NCI-H1048 (cell line): Measurements from ENCODE around the gene SNX25.
"Not testable (repeated sequence)": the region's sequence is repeated elsewhere in the genome, so short reads cannot be mapped to it uniquely, and the experiment has no call there.

ENCODE experiments used
- DNase-seq: peaks from one replicate; lab custom pipeline; 2025; lab: John Stamatoyannopoulos, UW

SNX25 gene

DNA sequence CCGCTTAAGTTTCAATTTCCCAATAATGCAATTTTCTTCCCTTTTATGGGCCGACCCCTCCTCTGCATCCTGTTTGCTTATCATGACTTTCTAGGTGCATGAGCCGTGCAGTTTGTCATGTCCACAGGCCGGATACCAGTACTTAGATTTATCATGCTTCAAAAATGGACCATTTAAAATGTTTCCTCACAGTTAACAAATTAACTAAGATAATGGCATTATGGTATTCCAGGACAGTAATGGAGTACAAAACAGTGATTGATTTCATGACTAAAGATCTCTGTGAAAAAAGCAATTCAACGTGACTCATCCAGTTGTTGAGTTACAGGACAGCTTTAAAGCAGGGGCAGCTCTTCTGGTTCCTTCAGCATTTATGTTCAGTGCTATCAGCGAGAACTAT lies 23.0 kb downstream of the SNX25 start:
- DNase-seq: no peak

DNA sequence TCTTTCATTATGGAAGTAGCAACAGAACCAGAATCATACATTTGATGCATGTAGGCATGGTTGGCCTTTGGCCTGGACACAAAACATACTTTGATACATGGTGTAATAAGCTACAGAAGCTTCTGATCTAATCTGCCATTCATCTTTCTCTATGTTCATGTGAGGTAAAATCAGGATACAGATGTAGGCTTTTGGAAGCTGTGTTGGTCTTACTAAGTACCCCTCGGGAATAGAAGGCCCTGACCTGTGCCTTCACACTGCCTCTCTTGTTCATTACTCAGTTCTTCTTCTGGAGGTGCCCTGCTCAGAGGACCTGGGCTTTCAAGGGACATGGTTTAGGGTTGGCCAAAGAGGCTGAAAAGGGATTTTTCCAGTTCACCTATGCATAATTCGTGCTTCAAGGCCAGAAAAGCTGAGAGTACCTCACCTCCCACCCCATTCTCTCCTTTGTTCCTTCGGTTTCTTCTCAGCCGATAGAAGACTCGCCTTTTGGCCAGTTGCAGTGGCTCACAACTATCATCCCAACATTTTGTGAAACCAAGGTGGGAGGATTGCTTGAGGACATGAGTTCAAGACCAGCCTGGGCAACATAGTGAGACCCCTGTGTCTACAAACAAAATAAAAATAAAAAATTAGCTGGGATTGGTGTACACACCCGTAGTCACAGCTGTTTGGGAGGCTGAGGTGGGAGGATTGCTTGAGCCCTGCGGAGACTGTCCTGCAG lies 25.9 kb downstream of the SNX25 start:
- DNase-seq: no peak

DNA sequence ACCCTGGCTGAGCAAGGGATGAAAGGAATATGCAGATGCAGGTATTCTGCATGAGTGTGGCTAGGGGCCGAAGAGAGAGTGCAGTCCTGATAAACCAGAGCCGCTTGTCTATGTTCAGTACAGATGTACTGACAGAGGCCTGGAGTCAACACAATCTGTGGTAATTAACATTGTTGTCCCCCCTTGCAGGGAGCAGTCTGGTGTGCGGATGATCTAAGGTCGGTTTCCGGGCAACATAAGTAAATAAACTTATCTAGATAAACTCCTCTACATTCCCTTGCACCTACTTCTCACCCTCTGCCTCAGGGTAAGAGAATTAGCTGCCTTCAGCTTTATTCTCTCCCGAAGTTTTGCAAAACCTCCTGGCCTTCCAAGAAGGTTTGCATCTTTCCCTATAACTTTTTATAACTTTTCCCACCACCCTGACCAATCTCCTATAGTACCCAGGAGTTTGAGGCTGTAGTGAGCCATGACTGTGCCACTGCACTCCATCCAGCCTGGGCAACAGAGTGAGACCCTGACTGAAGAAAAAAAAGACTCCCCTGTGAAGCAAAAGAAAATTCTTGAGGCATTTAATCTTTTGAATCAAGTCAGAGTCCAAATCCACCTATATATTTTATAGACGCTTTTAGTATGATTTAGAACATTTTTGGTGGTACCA lies 26.6 kb downstream of the SNX25 start:
- no peak for DNase-seq

DNA sequence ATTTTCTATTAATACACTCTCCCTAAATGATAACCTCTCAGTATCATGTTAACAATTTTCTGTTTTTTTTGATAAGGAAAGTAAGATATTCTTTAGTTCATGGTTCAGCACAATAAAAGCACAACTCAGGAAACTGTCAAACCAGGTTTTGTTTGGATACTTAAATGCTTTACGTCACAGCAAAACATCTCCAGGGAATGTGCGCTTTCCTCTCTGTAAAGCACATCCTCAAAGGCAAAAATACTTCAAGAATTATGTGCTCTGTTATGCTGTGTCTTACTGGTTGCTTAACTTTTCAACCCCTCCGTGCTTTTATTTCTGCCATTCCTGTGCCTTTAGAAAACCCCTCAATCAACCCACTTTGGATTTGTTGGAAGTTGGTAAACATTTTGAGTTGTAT lies 27.8 kb downstream of the SNX25 start:
- no peak for DNase-seq

DNA sequence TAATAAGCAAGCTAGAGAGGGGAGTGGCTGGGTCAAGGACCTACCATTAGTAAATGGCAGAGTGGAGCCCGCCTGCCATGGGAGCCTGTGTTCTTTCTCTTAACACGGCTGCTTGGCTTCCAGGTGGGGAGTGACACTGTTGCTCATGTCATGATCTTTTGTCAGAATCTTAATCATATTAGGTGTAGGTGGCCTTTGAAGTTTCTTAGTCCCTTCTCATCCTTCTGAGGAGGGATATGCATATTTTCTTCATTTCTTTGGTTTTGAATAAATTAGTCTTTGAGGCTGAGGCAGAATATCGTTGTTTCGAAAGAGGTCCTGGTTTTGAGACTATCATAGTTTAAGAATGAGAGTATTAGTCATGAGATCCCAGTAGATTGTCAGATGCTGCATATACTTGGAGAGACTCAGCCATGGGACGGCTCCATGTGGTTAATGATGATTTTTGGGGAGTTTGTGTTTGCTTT lies 28.9 kb downstream of the SNX25 start:
- DNase-seq: no peak

DNA sequence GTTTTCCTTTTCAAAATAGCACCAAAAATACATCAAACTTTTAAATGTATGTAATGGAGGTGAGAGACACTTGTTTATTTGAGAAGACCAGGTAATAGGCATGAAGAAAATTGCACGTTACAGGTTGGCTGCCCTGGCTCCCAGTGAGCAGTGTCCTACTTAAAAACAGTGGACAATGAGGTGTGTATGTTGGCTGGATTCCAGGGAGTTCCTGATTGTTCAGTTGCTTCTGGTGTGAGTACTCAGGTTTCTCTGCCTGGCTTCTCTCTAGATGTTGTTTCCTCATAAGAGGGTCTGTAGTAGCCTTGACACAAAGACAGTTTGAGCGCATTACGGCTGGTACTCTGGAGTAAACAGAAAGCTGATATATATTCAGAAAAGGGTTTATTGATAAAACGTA lies 29.4 kb downstream of the SNX25 start:
- no peak for DNase-seq

DNA sequence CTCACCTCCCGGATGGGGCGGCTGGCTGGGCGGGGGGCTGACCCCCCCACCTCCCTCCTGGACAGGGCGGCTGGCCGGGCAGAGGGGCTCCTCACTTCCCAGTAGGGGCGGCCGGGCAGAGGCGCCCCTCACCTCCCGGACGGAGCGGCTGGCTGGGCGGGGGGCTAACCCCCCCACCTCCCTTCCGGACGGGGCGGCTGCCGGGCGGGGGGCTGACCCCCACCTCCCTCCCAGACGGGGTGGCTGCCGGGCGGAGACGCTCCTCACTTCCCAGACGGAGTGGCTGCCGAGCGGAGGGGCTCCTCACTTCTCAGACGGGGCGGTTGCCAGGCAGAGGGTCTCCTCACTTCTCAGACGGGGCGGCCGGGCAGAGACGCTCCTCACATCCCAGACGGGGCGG lies 31.1 kb downstream of the SNX25 start:
- DNase-seq: not testable (repeated sequence)

DNA sequence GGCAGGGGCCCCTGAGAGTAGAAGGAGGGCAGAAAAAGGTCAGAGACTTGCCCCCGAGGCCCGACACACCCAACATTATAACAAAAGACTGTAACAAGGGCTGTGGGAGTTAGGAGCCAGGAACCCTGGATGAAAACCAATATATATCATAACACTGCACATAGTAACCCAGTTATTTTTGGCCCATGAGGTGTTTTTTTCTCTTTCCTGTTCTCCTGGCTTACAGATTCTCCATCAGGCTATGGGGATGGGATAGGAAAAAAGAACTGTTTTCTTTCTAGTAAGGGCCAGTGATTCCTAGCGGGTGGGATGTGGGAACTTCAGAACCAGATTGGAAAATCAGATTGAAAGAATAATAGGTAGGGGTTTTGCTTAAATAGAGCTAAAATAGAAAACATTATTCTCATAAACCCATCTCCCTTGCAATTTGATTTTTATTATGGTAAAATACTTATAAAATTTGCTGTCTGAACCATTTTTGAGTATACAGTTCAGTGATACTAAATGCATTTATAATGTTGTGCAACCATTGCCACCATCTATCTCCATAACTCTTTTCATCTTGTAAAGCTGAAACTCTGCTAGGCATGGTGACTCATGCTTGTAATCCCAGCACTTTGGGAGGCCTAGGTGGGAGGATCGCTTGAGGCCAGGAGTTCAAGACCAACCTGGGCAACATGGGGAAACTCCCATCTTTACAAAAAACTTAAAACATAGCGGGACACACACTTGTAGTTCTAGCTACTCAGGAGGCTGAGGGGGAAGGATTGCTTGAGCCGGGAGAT lies 33.5 kb downstream of the SNX25 start:
- DNase-seq: no peak

DNA sequence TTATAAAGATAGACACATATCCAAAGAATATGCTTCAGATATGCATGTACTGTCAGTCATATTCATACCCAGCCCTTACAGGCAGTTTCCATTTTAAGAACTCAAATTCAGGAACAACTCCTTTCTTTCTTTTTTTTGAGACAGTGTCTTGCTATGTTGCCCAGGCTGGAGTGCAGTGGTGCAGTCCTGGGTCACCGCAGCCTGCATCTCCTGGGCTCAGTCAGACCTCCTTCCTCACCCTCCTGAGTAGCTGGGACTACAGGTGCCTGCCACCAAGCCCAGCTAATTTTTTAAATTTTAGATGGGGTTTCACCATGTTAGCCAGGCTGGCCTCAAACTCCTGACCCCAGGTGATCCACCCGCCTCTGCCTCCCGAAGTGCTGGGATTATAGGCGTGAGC lies 34.5 kb downstream of the SNX25 start:
- DNase-seq: no peak

DNA sequence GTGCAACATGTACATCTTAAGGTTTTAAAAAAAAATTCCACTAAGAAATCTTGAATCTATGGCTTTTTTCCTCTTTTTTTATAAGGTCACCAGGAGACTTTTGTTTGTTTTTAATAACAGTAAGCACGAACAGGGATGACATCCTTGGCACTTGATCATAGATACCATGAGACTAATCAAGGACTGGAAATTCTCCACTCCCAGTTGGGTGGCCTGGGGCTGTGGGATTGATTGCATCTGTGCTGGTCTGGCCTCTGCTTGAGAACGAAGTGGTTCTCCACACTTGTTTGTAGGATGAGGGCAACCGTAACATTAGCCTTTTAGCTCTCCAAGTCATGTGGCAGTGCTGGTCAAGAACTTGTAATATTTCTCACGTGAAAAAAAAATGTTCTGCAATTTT lies 35.4 kb downstream of the SNX25 start:
- DNase-seq: no peak

DNA sequence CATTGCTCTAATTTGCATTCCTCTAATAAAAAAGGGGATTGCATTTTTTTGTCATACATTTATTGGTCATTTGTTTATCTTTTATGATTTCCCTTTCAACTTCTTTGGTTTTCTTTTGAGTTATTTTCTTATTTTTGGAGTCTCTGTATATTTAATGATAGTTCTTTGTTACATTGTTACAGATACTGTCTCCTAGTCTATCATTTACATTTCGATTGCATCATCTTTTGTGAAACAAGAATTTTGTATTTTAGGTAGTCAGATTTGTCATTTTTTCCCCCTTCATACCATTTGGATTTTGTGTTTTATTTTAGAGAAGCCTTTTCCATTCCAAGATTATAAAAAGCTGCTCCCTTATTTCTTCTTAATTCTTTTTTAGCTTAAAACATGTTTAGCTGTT lies 37.1 kb downstream of the SNX25 start:
- no peak for DNase-seq

DNA sequence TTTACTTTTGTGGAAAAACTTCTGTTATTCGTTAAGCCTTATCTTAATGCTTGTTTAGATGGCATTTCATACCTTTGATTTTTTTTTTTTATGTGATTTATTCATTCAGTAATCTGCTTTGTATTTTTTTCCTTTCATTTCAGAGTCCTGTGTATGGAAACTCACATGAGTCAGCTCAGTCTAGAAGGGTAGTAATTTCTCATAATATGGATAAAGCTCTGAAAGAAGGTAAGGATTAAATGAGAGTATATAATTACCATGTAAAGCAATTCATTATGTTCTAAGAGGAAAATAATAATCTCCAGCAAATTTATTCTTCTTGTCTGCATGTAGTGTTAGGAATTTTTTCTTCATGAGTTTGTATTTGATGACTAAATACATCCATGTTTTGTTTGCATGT lies 37.8 kb downstream of the SNX25 start:
- no peak for DNase-seq

DNA sequence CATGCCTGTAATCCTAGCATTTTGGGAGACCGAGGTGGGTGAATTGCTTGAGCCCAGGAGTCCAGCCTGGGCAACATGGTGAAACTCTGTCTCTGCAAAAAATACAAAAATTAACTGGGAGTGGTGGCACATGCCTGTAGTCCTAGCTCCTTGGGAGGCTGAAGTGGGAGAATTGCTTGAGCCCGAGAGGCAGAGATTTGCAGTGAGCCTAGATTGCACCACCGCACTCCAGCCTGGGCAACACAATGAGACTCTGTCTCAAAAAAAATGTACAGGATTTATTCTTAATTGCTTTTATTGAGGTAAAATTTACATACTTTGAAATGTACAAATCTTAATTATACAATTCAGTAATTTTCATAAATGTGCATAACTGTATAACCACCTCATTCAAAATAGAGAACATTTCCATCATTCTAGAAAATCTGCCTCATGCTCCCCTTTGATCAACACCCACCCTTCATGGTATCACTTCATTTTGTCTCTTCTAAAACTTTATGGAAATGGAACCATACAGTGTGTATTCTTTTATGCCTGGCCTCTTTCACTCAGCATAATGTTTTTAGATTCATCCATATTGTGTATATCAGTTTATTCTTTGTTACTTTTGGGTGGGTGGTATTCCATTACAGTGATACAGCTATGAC lies 39.1 kb downstream of the SNX25 start:
- DNase-seq: no peak

DNA sequence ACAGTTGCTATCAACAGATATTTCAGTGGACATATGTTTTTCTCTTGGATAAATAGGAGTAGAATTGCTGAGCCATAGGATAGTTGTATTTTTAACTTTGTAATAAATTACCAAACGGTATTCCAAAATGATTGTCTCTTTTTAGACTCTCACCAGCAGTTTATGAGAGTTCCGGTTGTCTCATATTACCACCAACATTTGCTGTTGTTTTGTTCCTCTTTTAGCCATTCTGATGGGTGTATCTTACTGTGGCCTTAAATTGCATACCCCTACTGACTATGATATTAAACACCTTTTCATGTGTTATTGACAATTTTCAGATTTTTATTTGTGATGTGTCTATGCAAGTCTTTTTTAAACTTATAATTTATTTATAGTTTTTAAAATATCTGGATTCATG lies 39.7 kb downstream of the SNX25 start:
- DNase-seq: no peak

DNA sequence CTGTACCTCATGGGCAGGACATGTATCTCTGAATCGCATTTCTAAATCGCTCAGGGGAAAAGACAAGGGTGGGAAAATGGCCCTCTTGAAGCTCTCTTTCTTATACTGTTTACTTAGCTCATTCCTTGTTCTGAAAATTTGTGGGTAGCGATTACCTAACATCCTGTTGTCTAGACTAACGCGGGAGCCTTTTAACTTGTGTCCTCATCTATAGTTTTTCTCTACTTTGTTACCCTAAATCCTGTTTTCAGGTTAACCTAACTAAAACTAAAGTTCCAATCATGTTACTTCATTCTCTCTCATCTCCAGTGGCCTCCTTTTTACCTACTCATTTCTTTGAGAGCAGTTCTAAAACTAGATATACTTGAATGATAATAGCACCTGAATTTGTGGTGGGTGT lies 45.0 kb downstream of the SNX25 start:
- DNase-seq: no peak

DNA sequence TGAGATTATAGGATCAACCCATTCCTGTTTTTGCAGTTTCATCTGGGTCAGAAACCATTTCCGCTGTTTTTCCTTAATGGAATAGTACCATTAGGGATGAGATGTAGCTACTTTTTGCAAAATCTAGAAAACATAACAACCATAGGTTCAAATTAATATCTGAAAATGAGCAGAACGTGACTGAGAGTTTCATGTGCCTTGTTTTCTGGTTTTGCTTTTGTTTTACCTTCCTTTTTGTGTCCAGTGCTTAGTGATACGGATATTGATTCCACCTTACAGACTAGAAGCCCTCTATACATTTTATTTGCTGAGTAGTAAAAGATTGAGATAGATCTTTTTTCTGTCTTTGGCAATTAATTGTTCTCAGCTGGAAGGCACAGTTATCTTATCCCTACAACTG lies 46.5 kb downstream of the SNX25 start:
- DNase-seq: no peak

DNA sequence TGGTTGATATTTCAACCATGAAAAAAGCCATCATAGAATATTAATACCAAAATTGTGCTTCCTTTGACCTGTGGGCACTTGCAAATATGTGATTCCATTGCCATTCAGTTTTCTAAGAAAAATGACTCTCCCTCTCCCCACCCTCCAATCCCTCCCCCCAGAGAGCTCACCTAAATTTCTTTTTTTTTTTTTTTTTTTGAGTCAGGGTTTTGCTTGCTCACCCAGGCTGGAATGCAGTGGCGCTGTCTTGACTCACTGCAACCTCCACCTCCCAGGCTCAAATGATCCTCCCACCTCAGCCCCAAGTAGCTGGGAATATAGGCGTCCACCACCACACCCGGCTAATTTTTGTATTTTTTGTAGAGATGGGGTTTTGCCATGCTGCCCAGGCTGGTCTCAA lies 47.0 kb downstream of the SNX25 start:
- DNase-seq: no peak

DNA sequence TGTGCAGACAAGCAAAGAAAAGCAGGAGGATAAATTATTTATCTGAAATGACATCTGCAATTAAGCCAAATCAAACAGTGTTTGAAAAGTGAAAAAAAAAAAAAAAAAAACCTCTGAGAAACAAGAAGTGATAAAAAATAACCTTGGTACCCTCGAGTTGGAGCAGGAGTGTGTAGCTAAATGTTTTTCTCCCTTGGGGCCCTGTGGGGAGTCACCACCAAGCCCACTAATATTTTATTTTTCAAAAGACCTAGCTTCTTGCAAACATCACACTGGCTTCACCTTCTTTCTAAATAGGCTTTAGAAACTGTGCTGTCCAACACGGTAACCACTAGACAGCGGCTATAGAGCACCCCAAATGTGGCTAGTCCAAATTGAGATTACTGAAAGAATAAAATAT lies 47.7 kb downstream of the SNX25 start:
- no peak for DNase-seq

DNA sequence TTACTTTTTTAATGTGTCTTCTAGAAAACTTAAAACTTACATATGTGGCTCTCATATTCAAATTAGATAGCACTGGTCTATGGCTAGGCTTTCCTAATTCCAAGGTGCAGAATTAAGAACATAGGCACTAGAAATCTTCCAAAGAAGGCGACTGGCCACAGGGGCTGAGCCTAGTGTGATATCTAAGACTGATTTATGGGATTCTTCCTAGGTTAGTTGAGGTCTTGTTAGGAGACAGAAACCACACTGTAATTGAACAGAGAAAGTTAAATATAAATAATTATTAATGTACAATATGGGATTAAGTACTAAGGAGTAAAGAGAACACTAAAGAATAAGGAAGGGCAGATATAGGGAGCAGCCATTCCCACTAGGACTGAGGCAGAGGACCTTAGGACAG lies 48.3 kb downstream of the SNX25 start:
- no peak for DNase-seq

DNA sequence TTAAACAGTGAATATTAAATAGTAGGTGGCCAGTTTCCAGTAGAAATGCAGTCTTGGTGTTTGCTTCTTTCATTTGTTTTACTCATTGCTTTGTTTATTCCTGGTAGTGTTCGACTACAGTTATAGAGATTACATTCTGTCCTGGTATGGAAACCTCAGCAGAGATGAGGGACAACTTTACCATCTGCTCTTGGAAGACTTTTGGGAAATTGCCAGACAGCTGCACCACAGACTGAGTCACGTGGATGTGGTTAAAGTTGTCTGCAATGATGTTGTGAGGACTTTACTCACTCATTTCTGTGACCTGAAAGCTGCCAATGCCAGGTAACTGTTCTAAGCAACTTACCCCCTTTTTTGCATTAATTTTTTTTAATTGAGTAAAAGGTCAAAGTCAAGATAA lies 49.3 kb downstream of the SNX25 start:
- not testable (repeated sequence) for DNase-seq

DNA sequence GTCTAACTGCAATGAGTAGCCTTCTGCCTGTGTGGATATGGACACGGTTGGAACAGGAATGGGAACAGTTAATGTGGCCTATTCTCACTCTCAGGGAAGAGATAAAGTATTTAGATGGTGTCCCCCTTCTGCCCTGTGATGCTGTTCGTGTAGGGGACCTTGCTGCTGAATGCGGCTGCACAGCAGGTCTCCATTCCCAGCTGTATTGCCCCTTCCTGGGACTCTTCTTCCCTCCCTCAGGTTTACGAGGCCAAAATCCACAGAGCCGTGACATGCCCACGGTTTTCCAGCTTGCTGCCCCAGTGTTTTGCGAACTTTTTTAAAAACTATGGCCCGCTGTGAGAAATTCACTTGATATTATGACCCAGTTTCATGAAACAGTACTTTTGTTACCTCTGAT lies 50.3 kb downstream of the SNX25 start:
- DNase-seq: no peak

DNA sequence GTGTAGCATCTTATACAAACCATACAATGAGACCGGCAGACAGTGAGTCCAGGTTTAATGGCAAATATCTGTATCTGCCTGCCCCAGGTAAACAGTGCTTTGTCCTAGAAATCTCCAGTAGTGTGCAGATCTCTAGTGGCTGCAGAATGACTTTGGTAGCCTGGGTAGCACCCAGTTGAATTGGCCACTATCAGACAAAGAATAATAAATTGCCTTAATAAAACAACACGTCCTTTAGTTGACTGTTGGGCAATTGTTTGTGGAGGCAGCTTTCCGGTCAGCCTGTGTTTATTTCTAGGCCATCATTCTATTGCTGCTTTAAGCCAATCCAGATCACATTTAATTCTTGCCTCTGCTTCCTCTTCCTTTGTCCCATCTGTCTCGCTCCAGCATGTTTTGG lies 52.5 kb downstream of the SNX25 start:
- no peak for DNase-seq

DNA sequence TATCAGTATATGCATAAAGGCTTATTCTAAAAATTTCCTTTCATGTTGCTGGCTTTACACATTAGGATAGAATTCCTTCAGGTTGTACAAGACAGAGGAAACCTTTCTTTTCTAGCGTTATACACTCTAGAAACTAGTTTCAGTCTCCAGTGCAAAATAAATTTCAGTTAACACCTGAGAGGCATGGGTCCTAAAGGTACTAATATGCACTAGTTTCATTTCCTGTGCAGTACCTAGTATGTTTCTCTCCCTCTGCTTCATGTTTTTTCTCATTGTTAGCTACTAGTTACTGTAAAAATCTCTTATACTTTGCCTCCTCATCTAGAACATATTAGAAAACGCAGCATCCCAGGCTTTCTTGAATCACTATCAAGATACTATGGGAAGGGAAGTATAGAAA lies 54.0 kb downstream of the SNX25 start:
- no peak for DNase-seq
